Activated naive CD8-positive, alpha-beta T cell treated with anti-CD3 and anti-CD28 coated beads, Interleukin-2, amount 50 U/mL, for 24 hours (primary cell): Measurements from ENCODE around the gene ADAMTS17.

Experiments used
- ATAC-seq: fragments of 150-1000 bp; cut with Tn5 transposase; one replicate; pipeline ENCODE4 v1.10.0; 2021
- DNase-seq: peaks from one replicate; pipeline ENCODE4 v3.0.0; 2021
- H3K27ac Mint-ChIP-seq: one replicate; pipeline ENCODE4 v1.8.0; 2021; ENCODE audit warnings: mild to moderate bottlenecking, mixed read lengths
- H3K27me3 Mint-ChIP-seq: one replicate; pipeline ENCODE4 v1.8.0; 2021; ENCODE audit warnings: mixed read lengths
- H3K36me3 Mint-ChIP-seq: one replicate; pipeline ENCODE4 v1.8.0; 2021; ENCODE audit warnings: low read depth, mixed read lengths
- H3K4me1 Mint-ChIP-seq: one replicate; pipeline ENCODE4 v1.8.0; 2021; ENCODE audit warnings: mixed read lengths
- H3K4me3 Mint-ChIP-seq: one replicate; pipeline ENCODE4 v1.8.0; 2021; ENCODE audit warnings: mild to moderate bottlenecking, moderate library complexity, mixed read lengths
- H3K9me3 Mint-ChIP-seq: one replicate; pipeline ENCODE4 v1.8.0; 2021; ENCODE audit warnings: mixed read lengths

ADAMTS17 gene

DNA sequence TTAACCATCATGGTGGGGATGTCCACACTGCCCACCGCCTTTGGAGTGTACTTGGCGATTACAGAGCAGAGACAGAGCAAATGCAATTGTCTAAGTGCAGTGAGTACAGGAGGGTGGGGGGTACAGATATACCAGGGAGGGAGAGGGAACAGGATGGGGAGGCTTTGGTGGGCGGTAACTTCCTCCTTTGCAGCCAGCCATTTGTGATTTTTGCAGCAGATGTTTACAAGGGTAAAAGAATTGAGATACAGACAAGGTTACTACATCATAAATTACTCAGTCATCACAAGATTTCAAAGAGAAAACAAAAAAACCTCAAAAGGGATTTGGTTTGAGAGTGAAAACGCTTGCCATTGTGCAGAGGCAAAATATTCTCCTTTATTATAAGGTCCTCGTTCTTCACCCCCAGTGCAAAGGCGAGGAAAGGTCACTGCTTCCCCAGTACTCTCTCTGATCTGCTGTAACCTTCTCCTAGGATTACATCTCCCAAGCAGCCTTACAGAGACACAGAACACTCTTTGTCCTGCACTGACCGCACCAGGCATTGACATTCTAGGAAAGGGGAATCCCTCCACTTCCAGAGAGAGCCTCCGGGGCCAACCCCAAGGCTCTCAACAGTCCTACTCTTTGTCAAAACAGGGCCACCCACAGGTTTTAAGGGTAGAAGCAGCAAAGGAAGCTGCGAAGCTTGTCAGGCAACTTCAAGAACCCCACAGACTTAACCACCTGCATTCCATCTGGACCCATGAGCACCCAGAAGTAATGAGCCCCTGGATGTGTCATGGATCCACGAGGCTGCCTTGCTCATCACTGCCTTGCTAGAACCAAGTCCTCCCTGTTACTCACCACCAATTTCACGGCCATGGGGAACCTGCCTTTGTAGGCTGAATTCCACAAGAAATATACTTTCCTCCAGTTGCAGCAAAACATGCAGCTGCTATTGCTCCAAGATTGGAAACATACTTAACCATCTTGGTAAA lies 117.3 kb downstream of the ADAMTS17 start:
- ATAC-seq = peak; percentile 17

DNA sequence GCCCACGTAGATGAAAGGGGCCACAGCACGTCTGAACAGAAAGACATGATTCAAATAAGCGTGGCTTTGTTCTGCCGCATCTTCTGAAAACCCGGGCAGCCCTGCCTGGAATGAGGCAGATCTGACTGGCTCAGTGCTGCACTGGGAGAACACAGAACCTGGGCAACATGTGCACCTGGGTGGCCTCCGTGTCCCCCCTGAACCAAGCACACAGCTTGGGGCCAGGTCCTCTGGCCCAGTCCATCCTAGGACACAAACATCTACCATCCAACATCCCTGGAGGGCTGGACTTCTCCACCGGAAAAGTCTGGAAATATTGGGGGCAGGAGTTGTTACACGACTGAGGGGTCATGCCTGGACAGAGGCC lies 119.4 kb downstream of the ADAMTS17 start:
- Mint-ChIP-seq H3K36me3 (no peaks in the 10 kb centered on the region), H3K9me3 (no peaks in the 10 kb centered on the region), H3K4me1 (peaks cover 15% of the 10 kb centered on the region), H3K27me3 (no peaks in the 10 kb centered on the region), H3K27ac (no peak overlapping the region), H3K4me3 (no peak overlapping the region)
- DNase-seq (no peak), ATAC-seq (no peak)

More for the DNA sequence above, 117.3 kb downstream of the ADAMTS17 start:
- H3K4me1 Mint-ChIP-seq = peaks cover 18% of the 10 kb centered on the region
- no peaks in the 10 kb centered on the region for H3K36me3 Mint-ChIP-seq
- no peak overlapping the region for H3K4me3 Mint-ChIP-seq
- no peak for DNase-seq
- no peak overlapping the region for H3K27ac Mint-ChIP-seq
- H3K27me3 Mint-ChIP-seq = no peaks in the 10 kb centered on the region
- H3K9me3 Mint-ChIP-seq = no peaks in the 10 kb centered on the region

DNA sequence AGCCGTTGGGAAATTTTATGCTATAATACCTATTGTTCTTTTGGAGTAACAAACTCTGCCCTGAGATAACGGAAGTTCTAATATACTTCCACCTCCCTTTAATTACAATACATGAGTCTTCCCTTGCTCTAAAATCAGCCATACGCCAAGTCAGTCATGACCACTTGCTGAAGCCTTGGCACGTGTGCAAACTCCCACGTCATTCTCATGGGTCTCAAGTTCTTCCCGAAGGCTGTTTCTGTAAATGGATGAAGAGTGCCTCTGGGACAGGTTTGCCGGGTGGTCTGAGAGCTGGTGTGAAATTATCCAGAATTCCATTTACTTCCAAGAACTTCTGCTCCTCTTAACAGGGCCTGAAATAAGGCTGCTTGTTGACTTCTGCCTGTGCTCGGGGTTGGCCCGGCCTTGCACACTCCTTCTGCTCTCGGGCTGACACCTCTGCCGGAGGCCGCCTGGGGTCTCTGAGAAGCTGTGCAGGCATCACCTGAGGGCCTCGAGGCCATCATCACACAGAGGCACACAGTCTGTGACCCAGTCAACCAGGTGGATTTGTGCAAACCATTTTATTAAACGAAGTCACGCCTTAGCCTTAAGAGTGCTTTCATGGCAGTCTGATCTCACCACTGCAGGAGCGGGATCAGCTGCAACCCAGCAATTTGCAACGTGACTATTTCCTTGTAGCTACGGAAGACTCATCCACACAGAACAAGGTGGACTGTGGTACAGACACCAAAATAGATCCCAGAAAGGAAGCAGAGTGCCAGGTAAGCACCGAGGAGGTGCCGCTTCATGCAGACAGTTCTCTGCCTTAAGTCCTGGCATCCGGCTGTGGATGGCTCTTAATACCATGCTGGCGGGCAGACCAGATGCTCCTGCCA lies 120.1 kb downstream of the ADAMTS17 start:
- H3K27me3 Mint-ChIP-seq = no peaks in the 10 kb centered on the region
- no peaks in the 10 kb centered on the region for H3K9me3 Mint-ChIP-seq
- ATAC-seq (no peak), DNase-seq (no peak)
- H3K4me1 Mint-ChIP-seq = peaks cover 15% of the 10 kb centered on the region
- H3K4me3 Mint-ChIP-seq = no peak overlapping the region
- H3K36me3 Mint-ChIP-seq = no peaks in the 10 kb centered on the region
- H3K27ac Mint-ChIP-seq = no peak overlapping the region

DNA sequence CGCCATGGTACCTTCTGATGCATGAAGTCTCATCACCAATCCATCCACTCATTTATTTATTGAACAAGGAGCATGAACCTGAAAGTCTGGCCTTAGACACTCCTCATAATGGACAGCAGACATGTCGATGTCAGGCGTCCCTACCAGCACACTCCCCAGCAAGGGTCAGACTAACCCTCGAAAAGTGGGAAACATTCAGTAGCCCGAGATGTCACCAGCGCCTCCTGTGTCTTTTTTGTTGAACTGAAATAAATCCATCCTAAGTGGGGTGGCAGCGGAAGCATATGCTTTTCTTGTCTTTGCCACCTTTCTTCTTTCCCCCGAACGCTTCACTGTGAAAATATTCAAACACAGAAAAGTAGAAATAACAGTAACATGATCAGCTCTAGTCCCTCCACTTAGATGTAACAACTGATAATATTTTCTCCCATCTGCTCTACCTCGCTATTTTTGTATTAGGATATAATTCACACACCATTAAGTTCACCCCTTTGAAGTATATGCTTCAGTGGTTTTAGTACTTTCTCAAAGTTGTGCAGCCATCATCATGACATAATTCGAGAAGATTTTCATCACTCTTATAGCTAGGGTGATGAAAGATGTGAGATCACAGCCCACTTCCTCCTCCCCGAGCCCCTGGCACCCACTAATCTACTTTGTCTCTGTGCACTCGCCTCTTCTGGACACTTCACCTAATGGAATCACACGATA lies 121.6 kb downstream of the ADAMTS17 start:
- H3K4me3 Mint-ChIP-seq = no peak overlapping the region
- no peaks in the 10 kb centered on the region for H3K36me3 Mint-ChIP-seq
- ATAC-seq (no peak), DNase-seq (no peak)
- H3K4me1 Mint-ChIP-seq = peaks cover 15% of the 10 kb centered on the region
- no peaks in the 10 kb centered on the region for H3K27me3 Mint-ChIP-seq
- no peaks in the 10 kb centered on the region for H3K9me3 Mint-ChIP-seq
- no peak overlapping the region for H3K27ac Mint-ChIP-seq

DNA sequence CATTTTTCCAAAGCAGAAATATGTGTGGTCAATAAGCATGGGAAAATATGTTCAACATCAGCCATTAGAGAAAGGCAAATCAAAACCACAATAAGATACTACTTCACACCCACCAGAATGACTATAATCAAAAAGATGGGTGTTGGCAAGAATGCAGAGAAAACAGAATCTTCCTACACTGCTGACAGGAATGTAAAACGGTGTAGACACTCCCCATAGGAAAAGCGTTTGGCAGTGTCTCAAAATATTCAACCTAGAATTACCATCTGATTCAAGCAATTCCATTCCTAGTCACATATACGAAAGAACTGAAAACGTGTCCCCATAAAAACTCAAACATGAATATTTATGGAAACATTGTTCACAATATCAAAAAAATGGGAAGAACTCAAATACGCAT lies 123.3 kb downstream of the ADAMTS17 start:
- no peaks in the 10 kb centered on the region for H3K27me3 Mint-ChIP-seq
- no peaks in the 10 kb centered on the region for H3K9me3 Mint-ChIP-seq
- H3K36me3 Mint-ChIP-seq = no peaks in the 10 kb centered on the region
- no peak overlapping the region for H3K4me3 Mint-ChIP-seq
- H3K4me1 Mint-ChIP-seq = no peaks in the 10 kb centered on the region
- ATAC-seq (no peak), DNase-seq (no peak)
- H3K27ac Mint-ChIP-seq = no peak overlapping the region

DNA sequence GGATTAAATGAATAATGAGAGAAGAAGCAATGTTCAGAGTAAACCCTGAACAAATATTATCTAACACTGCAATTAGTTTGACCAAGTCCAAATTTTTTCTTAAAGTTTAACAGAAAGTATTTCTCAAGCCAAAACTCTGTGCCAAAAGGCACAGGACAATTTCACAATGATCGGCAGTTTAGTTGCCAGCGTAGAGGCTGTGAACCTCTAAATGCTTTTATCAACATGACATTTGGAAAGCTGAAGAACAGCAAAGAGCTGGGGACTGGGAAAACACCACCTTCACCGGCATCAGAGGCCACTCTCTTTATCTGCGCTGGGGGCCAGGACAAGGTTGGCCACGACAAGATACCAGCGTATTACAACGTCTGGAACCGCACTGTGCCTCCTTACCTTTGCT lies 125.6 kb downstream of the ADAMTS17 start:
- no peaks in the 10 kb centered on the region for H3K4me1 Mint-ChIP-seq
- no peaks in the 10 kb centered on the region for H3K27me3 Mint-ChIP-seq
- H3K9me3 Mint-ChIP-seq = no peaks in the 10 kb centered on the region
- H3K4me3 Mint-ChIP-seq = no peak overlapping the region
- DNase-seq = no peak
- ATAC-seq = no peak
- H3K36me3 Mint-ChIP-seq = no peaks in the 10 kb centered on the region
- no peak overlapping the region for H3K27ac Mint-ChIP-seq

DNA sequence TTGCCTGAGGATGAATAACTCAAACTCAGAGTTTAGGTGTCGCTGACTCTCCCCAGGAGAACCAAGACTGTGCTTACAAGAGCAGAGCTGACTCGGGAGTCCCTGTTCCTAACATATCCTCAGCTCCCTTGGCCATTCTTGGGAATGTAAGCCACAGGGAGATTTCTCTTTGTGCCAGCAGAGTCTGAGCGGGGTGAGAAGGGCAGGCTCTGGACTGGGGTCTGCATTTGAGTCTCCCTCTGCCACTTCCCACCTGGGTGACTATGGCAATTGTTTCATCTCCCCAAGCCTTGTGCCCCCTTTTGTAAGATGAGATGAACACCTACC lies 126.0 kb downstream of the ADAMTS17 start:
- H3K4me1 Mint-ChIP-seq = no peaks in the 10 kb centered on the region
- no peaks in the 10 kb centered on the region for H3K9me3 Mint-ChIP-seq
- H3K27me3 Mint-ChIP-seq = no peaks in the 10 kb centered on the region
- no peak overlapping the region for H3K4me3 Mint-ChIP-seq
- no peak for ATAC-seq
- H3K27ac Mint-ChIP-seq = no peak overlapping the region
- no peaks in the 10 kb centered on the region for H3K36me3 Mint-ChIP-seq
- no peak for DNase-seq

DNA sequence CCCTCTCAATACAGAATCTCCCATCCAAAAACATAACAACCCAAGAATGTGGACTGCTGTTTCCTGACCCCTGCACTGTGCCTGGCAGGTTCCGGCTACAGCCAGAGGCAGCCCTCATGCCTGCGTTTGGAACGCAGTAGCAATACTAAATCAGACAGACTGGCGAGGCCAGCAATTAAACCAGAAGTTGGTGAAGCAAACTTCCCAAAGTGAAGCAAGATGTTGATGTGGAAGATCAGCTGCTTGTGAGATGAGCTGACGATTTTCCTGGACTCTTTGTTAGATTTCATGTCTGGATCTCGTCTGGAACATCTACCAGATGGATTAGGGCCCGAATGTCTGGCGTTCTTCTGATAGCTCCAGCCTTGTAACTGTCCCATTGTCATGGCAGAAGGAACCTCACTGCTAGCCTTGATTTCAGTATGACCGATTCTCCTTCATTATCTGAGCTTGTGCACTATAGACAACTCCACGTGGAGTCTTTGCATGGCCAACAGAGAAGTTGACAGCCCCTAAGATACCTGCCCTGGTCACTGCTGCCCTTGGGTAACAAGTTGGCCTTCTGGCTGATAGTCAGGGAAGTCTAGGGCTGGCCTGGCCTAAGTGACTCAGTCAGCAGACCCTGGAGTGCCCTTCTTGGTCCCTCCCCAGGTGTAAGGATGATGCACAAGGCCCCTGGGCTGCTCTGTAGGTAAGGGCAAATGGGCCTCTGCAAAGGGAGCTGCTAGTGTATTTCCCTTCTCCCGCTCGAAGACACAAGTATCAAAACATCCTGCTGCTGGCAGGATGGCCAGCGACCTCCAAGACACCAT lies 126.5 kb downstream of the ADAMTS17 start:
- Mint-ChIP-seq H3K4me3 (no peak overlapping the region), H3K27ac (no peak overlapping the region), H3K9me3 (no peaks in the 10 kb centered on the region)

DNA sequence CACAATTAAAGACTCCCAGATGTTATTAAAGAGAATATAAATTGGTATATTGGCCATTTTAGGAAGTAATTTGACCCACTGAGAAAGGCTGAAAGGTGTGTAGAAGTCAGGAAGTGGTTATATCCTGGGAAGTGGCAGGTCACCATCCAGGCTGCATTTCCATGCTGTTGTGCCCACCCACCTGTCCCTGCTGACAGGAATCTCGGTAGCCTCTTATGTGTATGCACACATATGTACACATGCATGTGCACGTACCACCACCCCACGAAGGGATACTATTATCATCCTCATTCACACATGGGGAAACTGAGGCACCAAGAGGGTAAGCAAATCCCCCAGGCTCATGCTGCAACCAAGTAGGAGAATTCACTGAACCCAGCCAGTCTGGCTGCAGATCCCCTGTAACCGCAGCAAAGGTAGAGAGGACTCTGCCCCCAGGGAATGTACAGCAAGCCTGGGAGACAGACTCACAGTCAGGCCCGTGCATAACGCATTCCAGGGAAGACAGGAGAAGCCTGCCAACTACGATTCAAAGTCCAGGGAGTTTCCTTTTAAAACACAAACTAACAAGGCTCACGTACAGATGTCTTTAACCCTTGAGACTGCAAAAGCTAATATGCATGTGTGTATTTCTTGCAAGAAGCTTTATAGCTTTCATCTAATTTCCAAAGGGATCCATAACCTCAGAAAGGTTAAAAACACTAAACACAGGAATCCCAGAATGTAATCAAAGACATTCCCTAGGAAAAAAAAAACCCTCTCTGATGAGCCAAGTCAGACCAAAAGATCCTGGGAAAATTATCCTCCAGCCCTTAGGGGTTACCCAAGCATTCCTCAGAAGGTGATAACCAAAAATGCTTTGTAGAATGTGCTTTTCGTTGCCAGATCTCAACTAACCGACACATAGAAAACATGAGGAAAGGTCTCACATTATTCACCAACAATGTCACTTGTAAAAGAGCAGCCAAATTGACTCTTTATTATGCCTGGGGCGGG lies 129.6 kb downstream of the ADAMTS17 start:
- no peak overlapping the region for H3K27ac Mint-ChIP-seq
- H3K9me3 Mint-ChIP-seq = no peaks in the 10 kb centered on the region
- no peak for ATAC-seq
- H3K27me3 Mint-ChIP-seq = no peaks in the 10 kb centered on the region
- DNase-seq = no peak
- H3K4me1 Mint-ChIP-seq = no peaks in the 10 kb centered on the region
- no peak overlapping the region for H3K4me3 Mint-ChIP-seq
- no peaks in the 10 kb centered on the region for H3K36me3 Mint-ChIP-seq

More for the DNA sequence above, 126.5 kb downstream of the ADAMTS17 start:
- Mint-ChIP-seq H3K27me3 (no peaks in the 10 kb centered on the region), H3K36me3 (no peaks in the 10 kb centered on the region), H3K4me1 (no peaks in the 10 kb centered on the region)
- ATAC-seq (no peak), DNase-seq (no peak)

DNA sequence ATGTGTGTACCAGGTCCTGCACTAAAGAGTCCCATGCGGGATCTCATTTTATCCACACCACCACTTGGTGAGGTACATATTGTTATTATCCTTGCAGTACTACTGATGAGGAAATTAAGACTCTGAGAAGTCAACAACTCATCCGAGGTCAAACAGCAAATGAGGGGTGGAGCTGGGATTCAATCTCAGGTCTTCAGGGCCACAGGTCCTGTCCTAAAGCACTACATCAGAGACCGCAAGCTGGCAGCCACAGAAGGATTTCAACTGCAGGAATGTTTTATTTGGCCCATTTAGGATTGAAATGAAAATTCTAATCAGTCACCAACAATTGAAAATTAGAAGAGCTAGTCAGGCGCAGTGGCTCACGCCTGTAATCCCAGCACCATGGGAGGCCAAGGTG lies 131.4 kb downstream of the ADAMTS17 start:
- no peaks in the 10 kb centered on the region for H3K27me3 Mint-ChIP-seq
- ATAC-seq (no peak), DNase-seq (no peak)
- no peak overlapping the region for H3K4me3 Mint-ChIP-seq
- no peak overlapping the region for H3K27ac Mint-ChIP-seq
- H3K9me3 Mint-ChIP-seq = no peaks in the 10 kb centered on the region
- H3K36me3 Mint-ChIP-seq = no peaks in the 10 kb centered on the region
- no peaks in the 10 kb centered on the region for H3K4me1 Mint-ChIP-seq

DNA sequence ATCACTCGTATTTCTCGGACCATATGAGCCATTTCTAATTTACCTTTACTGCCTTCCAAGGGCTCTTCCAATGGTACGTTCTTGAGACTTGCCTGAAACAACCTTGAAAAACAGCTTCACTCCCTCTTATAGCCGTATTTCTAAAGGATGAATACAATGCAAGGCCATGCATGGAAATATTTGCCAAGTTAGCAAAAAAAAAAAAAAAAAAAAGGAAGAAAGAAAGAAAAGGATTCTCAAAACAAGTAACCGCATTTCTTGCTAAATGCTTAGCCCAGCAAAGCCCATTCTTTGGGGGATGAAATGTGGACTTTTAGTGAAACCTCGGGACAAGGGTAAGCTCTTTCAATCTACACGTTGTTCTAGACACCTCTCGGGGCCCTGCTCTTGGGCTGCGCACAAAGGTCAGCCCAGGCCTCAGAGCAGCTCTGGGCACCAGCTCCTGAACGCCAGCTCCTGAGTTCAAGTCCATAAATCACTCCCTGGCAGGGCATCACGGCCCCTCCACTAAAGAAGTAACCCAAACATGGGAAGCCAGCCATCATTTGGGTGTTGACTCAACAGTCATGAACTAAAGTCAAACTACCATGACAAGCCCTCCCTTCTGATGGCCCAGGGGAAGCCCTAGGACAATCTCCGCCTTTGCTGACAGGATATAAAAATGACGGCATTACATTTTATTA lies 132.7 kb downstream of the ADAMTS17 start:
- no peak for ATAC-seq

DNA sequence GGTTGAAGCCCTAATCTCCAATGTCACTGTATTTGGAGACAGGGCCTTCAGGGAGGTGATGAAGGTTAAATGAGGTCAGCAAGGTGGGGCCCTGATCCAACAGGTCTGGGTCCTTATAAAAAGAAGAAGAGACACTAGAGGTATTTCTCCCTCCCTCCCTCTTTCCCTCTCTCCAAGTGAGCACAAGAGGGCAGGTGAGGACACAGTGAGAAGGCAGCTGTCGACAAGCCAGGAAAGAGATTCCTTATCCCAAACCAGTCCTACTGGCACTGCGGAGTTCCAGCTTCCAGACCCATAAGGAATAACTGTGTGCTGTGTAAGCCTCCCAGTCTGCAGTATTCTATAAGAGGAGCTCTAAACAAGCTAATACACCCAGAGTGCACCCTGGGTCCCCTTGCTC lies 134.7 kb downstream of the ADAMTS17 start:
- Mint-ChIP-seq H3K4me3 (no peak overlapping the region), H3K36me3 (peaks cover 1% of the 10 kb centered on the region), H3K27ac (no peak overlapping the region), H3K4me1 (peaks cover 12% of the 10 kb centered on the region), H3K27me3 (peaks cover 5% of the 10 kb centered on the region), H3K9me3 (no peaks in the 10 kb centered on the region)
- ATAC-seq (no peak), DNase-seq (no peak)

More for the DNA sequence above, 132.7 kb downstream of the ADAMTS17 start:
- no peak overlapping the region for H3K4me3 Mint-ChIP-seq
- no peaks in the 10 kb centered on the region for H3K4me1 Mint-ChIP-seq
- DNase-seq = no peak
- H3K36me3 Mint-ChIP-seq = peaks cover 1% of the 10 kb centered on the region
- no peaks in the 10 kb centered on the region for H3K9me3 Mint-ChIP-seq
- peaks cover under 1% of the 10 kb centered on the region for H3K27me3 Mint-ChIP-seq
- H3K27ac Mint-ChIP-seq = no peak overlapping the region
